Measurements from ENCODE around the gene ZSCAN1.

Gene ZSCAN1

GRCh38 chr19:58084596-58085347 is 50.9 kb downstream of the ZSCAN1 start:
- DNase-seq = no peak

GRCh38 chr19:58085348-58085875 is 51.6 kb downstream of the ZSCAN1 start:
- DNase-seq = no peak

DNA sequence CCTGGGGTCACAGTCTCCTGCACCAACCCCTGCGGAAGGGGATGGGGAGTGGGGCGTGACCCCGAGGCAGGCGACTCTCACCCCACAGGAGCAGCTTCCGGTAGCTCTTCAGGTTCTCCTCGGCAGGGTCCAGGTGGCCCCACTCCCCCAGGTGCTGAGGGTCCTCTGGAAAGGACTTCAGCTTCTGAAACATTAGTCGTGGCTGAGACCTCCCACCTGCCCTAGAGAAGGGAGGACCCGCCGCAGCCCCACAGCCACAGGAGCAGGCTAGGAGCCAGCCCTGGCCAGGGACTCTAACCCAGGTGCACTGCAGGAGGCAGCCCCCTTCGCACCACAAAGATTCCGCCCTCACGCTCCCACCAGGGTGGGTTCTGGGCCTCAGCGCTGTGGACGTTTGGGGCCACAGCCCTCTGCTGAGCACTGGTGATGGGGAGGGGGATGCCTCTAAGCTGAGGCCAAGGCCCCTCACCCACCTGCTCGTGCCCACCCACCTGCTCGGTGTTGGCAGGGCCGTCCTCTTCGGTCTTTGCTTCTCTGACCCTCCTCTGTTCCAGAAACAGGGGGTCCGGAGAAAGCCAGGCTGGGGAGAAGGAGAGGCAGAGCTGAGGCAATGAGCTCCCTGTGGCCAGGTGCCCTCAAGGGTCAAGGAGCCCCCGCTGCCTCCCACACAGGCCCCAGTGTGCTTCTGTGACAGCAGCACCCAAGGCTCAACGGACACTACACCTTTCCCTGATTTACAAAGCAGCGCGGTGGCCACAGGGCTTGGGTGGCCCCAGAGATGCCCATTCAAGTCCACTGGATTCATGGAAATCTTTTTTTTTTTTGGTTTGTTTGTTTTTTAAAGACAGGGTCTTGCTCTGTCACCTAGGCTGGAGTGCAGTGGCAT is 53.2 kb downstream of the ZSCAN1 start:
- no peak for DNase-seq

DNA sequence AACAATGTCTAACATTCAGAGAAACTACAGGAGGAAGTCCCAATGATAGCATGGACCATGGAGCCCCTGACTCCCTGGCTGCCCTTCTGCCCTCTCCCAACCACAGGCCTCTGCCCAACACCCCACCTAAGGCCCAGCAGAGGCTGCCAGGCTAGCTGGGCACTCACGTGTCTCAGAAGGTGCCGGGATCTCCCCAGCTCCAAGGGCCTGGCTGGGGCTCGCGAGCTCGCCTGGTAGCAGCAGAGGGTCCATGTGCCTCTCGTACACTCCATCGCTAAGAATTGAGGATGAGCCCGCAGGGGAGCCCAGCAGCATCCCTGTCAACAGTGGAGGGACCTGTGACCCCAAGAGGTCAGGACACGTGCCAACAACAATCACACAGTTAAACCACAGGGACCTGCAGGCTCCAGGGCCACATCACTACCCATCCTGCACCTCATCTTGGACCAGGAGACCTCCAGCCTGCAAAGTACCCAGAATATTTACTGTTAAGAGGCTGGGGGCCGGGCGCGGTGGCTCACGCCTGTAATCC is 54.8 kb downstream of the ZSCAN1 start:
- DNase-seq = no peak

DNA sequence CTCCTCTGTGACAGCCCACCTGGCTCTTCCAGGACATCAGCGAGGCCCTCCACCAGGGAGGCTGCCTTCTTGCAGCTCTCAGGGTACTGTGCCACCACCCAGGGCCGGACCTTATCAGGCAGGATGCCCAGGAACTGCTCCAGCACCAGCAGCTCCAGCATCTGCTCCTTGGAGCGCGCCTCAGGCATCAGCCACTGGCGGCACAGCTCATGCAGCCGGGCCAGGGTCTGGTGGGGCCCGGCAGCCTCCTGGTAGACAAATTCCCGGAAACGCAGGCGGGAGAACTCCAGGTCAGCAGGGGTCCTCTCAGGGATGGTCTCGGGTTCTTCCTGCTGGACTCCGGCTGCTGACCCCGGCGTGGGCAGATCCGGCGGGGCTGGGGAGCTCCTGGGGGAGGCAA is 56.0 kb downstream of the ZSCAN1 start:
- no peak for DNase-seq

DNA sequence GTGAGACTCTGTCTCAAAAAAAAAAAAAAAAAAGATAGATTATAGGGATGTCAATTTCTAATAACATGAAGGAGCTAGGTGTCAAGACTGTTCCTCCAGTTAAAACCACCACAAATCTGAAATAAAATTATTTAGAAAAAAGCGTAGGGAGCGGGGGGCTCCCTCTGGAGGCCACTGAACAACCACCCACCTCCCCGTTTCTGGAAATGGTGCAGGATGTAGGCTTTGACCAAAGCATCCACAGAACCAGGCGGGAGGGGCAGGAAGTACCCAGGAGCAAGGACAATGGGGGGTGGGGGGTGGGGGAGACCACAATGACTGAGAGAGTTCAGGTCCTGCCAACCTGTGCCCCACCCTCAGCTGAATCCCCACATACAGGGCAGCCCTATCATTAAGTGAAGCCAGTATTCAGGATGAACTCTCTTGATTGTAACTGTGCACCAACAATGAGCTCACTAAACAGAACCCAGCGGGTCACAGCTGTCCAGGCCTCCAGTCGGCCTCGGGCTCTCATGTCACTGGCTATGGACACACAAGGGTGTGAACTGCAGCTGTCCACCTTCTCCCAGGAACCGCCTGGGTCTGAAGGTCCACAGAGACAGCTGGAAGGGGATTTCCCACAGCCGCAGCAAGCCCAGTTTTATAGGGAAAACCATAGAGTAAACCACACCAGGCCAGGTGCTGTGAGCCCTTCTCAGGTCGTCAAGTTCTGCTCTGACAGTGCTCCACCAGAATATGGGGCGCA is 57.6 kb downstream of the ZSCAN1 start:
- DNase-seq = no peak

DNA sequence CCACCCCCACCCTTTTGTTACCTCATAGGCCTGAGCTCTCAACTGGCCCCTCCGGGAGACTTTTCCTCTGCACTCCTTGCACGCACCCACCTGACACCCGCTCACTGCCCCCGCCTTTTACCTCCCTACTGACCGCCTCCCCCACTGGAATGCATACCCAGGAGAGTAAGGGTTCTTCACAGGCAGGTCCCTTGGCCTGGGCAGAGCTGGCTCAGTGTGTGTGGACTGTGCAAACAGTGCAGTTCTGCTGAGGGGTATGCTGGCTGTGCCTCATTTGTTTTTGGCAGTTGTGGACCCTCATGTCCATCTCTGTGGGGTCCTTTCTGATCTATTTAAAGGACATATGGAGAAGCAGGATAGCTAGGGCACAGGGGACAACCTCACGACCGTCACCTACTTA is 59.2 kb downstream of the ZSCAN1 start:
- DNase-seq = no peak

GRCh38 chr19:58095328-58095727 is 61.5 kb downstream of the ZSCAN1 start:
- no peak for DNase-seq

DNA sequence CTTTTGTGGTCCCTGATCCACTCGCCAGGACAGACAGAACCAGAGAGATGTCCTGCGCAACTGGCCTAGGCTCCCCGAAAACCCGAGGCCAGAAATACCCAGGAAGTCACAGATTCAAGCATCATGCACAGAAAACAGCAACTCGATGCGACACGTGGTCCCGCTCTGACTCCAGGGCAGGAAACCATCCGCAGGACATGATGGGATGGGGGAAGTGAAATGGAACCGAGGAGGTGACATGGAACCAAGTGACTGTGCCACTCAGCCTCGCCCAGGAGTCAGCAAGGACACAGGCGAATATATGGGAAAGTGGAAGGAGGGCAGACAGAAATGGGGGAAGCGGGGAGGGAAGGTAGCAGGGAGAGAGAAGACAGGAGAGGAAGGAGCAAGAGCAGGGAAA is 63.1 kb downstream of the ZSCAN1 start:
- DNase-seq = no peak

GRCh38 chr19:58097349-58097748 is 63.5 kb downstream of the ZSCAN1 start:
- DNase-seq = no peak

- DNase-seq = no peak
Observed at GRCh38 chr19:58097781-58098681, 64.2 kb downstream of the ZSCAN1 start, which contains the start of gene ZSCAN18. Gene ZSCAN18 (minus strand): TSS chr19:58098231. CDS start chr19:58090267, 7,964 bp downstream.

- no peak for DNase-seq
Observed at GRCh38 chr19:58098682-58098998, 64.8 kb downstream of the ZSCAN1 start.

Measured in SIG-M5 (cell line).